SKM-1 treated with dmso at 0.1 percent for 144 hours (cell line): Measurements from ENCODE around the gene PPP2R1A.
A peak's percentile ranks its signal among the peaks of the same experiment; 100 is the strongest.

Experiments used
- DNase-seq: peaks from one replicate; lab custom pipeline; 2025; ENCODE audit not compliant: unreplicated experiment; lab: John Stamatoyannopoulos, UW

PPP2R1A gene

DNA sequence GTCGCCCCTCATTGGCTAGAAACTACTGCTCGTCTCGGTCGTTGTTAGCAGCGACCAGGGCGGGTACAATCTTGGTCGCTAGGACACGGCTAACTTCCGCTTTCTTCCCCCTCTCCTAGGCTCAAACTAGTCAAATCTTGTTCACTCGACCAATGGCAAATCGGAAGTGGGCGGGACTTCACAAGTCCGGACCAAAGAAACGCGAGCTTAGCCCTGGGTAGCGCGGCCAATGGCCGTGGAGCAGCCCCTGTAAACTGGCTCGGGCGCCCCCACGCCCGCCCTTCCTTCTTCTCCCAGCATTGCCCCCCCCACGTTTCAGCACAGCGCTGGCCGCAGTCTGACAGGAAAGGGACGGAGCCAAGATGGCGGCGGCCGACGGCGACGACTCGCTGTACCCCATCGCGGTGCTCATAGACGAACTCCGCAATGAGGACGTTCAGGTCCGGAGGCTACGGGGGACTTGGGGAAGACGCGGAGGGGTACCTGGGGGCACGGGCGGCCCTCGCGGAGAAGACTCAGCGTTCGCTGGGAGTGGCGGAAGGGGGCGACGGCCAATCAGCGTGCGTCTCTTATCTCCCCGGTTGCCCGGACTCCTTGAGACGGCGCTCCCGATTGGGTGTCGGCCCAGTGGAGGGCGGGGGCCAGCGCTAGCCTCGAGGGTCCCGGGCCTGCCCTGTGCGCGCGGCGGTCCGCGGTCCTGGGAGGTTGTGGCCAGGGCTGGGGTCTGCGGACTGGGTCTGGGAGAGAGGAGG is at the start of gene PPP2R1A:
TSS of gene PPP2R1A (plus strand) at position 318 of the 752 bp plus-strand sequence. CDS start at position 363, 45 bp downstream.
- peak; percentile 92 for DNase-seq

DNA sequence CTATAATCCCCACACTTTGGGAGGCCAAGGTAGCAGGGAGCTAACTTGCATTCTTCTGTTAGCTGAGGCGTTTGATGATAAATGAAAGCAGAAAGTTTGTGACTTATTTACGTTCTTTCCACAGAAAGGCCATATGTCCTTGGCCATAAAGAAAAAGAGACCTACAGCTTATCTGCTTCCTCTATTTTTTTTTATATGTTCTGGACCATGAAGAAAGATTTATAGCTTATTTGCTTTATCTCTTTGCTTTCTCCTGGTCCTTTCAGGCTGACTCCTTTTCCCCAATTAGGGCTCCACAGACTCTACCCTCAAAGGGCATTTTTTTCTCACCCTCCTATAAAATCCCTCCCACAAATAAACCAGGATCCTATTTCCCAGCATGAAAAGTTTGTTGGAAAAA is 48.6 kb upstream of the PPP2R1A start:
- no peak for DNase-seq

DNA sequence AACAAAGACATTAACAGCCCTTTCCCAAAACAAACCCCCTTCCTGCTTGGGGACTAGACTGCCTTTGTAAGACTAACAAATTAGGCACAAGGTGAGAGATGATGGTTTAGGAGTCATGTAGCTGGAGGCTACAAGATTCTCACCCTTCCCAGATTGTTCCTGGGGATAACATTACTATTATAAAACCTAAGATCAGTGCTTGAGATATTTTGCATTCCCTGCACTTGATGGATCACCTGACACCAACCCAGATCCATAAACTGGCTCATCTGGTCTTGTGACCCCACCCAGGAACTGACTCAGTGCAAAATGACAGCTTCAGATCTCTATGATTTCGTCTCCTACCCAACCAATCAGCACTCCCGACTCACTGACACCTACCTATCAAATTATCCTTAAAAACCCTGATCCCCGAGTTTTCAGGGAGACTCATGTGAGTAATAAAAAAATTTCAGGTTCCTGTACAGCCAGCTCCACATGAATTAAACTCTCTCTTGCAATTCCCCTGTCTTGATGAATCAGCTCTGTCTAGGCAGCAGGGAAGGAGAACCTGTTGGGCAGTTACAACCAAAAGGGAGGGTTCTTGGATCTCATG is 47.8 kb upstream of the PPP2R1A start:
- DNase-seq: no peak

DNA sequence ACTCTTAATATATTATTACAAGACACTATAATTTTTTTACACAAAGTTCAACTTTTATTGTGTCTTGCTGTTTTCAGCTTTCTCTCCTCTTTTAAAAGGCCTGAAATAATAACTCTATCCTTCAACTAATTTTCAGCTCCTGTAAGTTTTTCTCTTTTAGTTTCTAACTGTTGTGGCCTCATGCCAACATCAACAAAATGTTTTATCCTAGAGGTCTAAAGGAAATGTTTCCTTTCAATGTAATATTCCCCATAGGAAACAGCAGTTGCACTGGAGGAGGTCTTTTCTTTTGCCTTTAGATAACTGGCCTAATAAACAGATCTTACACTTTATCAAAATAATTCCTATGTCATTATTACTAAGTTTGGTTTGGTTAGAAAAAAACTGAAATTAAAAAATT is 41.6 kb upstream of the PPP2R1A start:
- DNase-seq: no peak

DNA sequence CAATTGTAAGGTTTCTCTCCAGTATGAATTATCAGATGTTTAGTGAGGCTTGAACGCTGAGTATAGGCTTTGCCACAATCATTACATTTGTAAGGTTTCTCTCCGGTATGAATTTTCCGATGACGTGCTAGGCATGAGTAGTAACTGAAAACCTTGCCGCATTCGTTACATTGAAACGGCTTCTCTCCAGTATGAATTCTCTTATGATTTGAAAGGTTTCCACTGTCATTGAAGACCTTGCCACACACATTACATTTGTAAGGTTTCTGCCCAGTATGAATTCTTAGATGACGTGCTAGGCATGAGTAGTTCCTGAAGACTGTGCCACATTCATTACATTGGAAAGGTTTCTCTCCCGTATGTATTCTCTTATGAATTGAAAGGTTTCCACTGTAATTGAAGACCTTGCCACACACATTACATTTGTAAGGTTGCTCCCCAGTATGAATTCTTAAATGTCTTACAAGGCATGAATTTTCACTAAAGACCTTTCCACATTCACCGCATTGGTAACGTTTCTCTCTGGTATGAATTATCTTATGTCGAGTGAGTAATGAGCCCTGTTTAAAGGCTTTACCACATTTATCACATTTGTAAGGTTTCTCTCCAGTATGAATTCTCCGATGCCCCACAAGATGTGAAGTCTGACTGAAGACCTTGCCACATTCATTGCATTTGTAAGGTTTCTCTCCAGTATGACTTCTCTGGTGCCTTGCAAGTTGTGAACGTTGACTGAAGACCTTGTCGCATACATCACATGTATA is 34.1 kb upstream of the PPP2R1A start:
- DNase-seq: no peak

DNA sequence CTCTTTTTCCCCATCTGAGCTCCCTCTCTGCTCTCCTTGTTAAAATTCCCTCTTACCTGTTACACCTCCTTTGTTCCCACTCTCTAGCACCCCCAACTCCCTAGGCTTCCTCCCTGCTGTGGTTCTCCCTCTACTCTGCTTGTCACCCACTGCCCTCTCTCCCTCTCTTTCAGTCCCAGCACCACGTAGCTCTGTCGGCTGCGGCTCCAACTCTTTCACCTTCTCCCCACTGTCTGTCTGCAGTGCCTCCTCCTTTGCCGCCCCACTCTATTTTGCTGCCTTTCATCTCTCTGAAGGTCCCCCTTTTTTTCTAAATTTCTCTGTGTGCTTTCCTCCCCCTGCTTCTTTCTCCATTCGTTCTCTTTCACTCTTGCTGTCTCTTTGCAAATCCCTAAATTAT is 19.5 kb upstream of the PPP2R1A start:
- DNase-seq: no peak

DNA sequence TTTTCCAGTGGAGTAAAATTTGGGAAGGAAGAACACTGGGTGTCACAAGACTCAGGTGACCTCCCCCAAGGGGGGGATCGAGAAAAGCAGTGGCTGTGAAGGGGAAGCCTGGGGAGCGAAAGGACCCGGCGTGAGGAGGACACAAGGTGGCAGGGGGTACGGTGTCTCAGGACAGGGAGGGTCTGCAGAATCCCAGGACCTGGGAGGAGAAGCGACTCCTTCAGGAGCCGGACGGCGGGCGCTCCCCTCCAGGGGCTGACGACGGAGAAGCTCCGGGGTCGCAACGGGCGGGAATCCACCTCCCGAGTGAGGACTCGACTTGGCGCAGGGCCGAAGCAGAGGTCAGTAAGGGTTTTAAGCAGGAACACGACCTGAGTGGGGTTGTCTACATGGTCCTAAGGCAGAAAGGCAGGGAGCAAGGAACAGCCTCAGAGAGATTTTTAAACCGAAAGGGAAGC is 19.0 kb upstream of the PPP2R1A start:
- no peak for DNase-seq

DNA sequence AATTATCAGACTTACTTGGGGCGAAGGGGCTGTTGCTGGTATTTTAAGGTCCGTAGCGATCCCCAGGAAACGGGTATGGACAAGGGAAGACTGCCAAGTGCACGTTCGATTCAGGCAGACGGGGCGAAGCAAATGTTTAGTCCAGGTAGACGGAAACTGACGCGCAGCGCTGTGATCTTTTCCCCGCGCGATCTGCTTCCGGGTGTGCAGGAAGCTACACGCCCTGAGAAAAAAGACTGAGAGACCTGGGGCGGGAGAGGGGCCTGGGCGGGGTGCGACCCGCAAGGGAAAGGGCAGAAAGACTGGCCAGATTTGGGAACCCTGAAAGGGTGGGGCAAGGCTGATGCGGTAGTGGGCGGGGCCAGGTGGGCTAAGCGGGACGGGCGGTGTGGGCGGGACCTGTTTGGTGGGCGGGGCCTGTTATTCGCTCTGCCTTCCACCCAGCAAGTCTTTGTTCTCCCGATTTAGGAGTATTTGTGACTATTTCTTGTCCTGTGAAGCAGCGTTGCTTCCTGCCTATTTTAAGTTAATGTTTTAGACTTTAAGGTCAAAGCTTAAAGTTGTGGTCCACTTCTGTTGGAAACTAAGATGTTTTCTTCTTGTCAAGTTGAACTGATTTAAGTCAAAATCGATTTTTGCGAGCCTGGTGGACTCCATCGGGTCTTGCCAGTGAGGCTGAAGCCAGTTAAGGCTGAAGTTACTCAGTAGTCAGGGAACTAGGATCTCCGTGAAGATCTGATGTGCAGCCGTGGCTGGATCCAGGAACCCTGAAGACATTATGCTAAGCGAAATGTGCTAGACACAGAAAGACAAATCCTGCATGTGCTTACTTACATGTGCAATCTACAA is 18.3 kb upstream of the PPP2R1A start, which contains the start of gene ZNF836:
TSS of gene ZNF836 (minus strand) at position 301 of the 849 bp plus-strand sequence. CDS start 3,549 bp downstream, outside the sequence.
- peak; percentile 28 for DNase-seq

DNA sequence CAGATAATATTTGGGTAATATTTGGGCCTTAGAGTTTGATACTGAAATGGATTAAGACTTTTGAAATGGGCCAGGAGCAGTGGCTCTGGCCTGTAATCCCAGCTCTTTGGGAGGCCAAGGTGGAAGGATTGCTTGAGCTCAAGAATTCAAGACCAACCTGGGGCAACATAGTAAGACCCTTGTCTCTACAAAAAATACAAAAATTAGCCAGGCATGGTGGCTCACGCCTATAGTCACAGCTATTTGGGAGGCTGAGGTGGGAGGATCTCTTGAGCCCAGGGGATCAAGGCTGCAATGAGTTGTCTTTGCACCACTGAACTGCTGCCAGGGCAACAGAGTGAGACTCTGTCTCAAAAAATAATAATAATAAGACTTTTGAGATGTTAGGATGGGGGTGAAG is 17.5 kb upstream of the PPP2R1A start:
- DNase-seq: no peak

DNA sequence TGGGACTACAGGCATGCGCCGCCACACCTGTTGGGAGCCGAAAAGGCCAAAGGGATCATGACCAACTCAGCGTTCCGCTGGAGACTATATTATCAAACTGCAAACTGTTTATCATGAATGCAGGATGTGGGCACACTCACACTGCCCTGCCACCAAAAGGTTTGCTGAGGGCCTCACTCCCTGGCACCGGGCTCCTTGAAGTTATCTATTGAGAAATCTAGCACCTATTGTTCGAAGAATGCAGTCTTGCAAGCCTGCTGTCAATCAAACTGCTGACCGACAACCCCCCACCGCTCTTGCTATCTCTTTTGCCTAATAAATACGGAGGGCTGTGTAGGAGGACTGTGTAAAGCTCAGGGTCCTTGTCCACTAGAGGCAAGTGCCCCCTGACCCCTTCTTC is 13.3 kb upstream of the PPP2R1A start:
- no peak for DNase-seq

DNA sequence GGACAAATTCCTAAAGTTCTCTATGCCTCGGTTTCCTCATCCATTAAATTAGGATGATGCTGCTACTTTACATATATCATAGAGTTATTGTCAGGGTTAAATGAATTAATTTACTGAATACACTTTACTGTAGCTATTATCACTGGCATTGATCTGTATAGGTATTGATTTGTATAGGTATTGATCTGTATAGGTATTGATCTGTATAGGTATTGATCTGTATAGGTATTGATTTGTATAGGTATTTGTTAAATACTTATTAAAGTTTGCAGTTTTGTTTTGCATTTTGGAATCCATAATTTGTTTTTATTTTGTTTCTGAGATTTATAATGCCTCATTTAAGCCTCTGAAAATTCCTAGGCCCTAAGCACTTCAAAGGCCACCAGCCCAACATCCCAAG is 2.4 kb upstream of the PPP2R1A start:
- no peak for DNase-seq

DNA sequence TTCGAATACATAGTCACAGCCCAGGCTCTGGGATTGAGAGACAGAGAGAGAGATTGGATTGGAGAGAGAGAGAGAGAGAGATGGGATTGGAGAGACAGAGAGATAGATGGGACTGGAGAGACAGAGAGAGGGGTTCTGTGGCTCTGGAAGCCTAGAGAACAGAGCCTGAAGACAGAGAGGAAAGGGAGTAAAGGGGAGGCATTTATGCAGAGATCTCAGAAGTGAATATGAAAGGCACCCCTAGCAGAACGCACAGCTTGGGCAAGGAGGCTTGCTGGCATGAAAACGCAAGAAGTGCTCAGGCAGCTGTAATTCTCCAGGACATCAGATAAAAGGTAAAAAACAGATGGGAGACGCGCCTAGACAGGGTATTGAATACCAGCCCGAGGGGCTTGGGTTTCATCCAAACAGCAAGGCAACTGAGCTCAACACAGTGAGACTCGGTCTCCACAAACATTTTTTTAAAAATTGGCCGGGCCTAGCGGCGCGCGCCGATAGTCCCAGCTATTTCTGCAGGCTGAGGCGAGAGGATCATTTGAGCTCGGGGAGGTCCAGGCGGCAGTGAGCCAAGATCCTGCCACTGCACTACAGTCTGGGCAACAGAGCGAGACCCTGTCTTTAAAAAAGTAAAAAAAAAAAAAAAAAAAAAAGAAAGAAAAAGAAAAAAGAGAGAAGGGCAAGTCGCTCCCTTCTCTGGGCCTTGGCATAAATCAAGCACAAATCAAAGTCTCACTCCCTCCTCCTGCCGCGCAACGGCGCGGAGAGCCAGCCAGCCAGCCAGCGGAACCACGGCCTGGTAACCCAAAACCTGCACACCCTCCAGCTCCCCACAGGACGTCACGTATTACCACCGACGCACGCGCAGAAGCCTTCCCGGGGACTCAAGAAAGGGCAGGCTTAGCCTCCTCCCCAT is 774 bp upstream of the PPP2R1A start:
- no peak for DNase-seq

DNA sequence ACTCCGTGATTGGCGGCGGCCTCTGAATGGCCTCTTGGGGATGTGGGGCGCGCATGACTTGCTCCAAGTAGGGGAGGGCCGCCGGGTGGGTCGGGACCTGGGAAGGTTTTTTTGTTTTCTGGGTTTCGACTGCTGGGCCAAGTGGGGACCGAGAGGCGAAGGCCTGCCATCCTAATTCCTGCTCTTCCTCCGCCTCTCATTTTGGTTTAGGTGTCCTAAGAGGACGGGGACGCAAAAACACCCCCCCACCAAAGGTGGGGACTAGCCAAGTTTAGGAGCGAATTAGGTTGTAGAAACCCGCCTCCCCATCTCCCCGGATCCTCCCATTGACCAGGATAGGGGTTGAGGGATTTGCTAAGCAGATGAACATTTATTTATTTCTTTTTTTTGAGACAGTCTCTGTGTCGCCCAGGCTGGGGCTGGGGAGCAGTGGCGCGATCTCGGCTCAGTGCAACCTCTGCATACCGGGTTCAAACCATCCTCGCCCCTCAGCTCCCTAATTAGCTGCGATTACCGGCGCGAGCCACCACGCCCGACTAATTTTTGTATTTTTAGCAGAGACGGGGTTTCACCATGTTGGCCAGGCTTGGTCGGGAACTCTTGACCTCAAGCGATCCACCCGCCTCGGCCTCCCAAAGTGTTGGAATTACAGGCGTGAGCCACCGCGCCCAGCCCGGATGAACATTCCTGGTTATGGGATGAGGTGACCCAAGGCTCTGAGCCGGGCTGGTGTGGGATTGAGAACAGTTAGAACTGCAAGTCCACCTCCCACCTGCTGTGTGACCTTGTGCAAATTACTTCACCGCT is 838 bp downstream of the PPP2R1A start:
- no peak for DNase-seq

DNA sequence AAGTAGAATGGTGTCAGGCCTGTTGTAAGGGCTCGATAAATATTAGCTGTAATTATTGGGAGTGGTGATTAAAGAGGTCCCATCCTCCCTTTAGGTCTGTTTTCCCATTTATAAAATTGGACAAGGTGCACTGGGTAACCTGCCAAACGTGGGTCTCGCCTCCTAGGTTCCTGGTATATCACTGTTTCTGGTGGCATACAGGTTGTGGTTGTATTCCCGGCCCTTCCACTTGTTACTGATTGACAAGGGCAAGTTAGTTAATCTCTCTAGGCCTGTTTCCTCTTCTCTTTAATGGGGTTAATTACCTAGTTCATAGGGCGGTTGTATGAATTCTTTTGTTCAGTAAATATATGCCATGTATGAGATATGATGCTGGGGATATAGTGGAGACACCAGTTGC is 1.5 kb downstream of the PPP2R1A start:
- DNase-seq: no peak

DNA sequence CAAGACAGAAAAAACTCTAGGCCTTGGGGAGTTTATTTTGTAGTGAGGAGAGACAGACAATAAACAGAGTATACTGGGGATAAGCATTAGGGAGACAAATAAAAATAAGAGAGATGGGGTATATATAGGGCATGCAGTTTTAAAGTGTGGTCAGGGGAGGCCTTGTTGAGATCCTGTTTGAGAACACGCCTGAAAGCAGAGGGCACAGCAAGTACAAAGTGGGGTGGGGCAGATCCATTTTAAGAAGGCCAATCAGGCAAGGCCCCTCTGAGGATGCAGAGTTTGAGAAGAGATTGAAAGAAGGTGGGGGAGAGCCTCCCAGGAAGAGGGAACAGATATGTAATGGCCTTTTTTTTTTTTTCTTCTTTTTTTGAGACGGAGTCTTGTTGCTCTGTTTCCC is 2.1 kb downstream of the PPP2R1A start:
- DNase-seq: no peak

DNA sequence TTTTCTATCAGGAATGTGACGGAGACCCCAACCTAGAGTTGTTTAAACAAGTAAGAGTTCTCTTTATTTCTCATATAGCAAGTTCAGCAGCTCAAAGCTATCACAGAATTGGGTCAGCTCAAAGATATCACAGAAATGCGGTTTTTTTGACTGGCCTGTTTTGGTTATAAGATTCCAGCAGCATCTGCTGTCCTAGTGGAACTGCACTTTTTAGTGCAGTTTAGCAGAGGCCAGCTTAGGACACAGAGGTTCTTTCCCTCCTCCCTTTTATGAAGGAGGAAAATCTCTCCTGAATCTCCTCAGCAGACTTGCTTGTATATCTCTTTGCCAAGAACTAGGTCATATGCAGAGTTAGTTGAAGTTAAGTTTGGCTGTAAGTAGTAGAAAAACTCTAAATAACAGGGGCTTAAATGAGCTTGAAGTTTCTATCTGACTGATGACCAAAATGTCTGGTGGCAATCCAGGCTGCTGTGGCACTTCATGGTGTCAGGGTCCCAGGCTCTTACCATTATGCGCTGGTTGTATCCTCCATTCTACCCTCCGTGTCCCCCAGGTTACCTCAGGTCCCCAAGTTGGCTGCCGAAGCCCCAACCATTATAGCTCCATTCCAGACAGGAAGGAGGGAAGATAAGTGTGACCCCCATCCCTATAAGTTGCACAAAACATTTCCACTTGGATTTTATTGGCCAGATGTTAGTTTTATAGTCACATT is 6.6 kb downstream of the PPP2R1A start:
- DNase-seq: no peak

DNA sequence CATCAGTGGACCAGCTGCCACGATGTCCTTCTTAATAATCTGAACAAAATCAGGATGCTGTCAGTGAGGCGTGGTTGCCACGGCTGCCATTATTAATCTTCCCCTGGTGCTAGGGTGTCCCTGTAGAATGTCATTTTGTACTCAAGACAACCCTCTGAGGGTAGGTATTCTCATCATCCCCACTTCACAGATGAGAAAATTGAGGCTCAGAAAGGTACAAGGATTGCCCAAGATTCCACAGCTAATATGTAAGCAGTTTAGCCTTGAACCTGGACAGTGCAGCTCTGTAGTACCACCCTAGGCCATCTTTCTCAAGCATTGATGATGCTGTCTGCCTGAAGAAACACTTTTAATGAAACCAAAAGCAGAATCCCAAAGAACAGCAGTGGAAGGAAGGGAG is 8.1 kb downstream of the PPP2R1A start:
- DNase-seq: no peak

DNA sequence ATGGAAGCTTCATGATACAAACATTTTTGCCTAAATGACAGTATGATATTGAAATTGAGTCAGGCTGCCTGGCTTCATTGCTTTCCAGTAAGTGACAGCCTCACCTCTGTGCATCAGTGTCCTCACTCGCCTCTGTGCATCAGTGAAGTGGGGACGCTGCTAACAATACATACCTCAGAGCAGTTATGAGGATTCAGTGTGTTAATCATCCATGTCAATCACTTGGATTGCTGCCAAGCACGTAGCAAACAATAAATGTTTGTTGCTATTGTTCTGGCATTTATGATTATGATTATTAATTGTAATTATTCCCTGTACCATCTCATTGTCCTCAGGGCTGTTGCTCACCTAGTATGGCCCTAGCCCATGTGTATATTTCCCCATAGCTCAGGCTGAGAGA is 8.8 kb downstream of the PPP2R1A start:
- no peak for DNase-seq
